NCI-H1436 (cell line): ENCODE data around the gene CACNA2D3.
"Not testable (repeated sequence)": the region's sequence is repeated elsewhere in the genome, so short reads cannot be mapped to it uniquely, and the experiment has no call there.

Experiments
- DNase-seq: peaks from one replicate; lab custom pipeline; 2025; lab: John Stamatoyannopoulos, UW

CACNA2D3 gene

DNA sequence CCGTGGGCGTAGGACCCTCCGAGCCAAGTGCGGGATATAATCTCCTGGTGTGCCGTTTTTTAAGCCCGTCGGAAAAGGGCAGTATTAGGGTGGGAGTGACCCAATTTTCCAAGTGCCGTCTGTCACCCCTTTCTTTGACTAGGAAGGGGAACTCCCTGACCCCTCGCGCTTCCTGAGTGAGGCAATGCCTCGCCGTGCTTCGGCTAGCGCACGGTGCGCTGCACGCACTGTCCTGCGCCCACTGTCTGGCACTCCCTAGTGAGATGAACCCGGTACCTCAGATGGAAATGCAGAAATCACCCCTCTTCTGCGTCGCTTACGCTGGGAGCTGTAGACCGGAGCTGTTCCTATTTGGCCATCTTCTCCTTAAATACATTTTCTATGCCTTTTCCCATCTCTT is 342.2 kb downstream of the CACNA2D3 start:
- not testable (repeated sequence) for DNase-seq

GRCh38 chr3:54476891-54477290 is 354.5 kb downstream of the CACNA2D3 start:
- no peak for DNase-seq

GRCh38 chr3:54481606-54482365 is 359.4 kb downstream of the CACNA2D3 start:
- DNase-seq: no peak

DNA sequence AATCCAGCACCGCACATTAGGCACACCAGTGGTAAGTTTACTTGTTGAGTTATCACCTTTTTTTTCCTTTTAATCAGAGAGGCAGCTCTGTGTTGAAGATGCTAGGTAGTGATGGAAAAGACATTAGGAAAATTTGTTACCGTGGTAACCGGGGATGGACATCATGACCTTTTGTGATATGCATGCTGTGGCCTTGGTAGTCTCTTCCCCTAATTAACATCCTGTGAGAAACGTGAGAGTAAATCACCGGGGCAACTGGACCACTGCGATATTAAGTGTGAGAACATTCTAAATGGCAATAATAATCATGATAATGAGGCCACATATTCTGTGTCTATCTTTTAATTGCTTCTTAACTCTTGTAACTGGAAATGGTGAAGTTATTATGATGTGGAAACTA is 362.0 kb downstream of the CACNA2D3 start:
- DNase-seq: no peak

GRCh38 chr3:54486317-54486716 is 364.0 kb downstream of the CACNA2D3 start:
- no peak for DNase-seq

DNA sequence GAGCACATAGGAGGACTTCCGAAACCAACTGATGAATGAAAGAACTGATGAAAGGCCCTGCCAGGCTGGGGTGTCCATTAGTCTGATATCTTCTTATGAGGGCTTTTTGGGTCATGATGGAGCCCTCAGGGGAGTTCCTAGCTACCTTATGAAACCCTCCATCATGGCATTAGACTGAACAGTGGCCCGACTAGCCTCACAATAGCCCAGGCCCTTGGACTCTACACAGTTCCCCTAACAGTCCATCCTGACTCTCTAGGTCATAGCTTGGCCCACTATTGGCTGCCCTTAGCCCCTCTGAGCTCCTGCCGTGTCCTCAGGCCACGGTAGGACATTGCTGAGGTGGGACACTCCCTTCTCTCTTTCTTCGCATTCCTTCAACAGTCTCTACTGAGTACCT is 365.9 kb downstream of the CACNA2D3 start:
- no peak for DNase-seq

DNA sequence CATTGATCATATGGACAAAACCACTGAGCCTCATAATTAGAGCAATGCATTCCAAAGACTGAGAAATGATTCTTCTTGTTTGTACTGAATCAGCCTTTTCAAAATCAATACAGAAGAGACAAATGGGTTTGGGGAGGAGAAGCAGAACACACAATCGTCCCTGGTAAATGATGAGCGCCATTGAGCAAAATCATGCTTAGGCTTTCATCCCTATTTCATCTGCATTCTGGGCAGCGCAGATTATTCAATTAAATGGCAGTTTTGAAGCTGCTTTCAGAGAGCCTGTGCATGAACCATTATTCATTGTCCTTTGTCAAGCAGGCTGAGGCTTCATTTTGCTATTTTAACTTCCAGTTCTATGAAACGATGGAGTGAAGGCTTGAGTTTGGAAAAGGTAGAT is 371.9 kb downstream of the CACNA2D3 start:
- no peak for DNase-seq

- no peak for DNase-seq
Observed at GRCh38 chr3:54506603-54507002, 384.3 kb downstream of the CACNA2D3 start.

DNA sequence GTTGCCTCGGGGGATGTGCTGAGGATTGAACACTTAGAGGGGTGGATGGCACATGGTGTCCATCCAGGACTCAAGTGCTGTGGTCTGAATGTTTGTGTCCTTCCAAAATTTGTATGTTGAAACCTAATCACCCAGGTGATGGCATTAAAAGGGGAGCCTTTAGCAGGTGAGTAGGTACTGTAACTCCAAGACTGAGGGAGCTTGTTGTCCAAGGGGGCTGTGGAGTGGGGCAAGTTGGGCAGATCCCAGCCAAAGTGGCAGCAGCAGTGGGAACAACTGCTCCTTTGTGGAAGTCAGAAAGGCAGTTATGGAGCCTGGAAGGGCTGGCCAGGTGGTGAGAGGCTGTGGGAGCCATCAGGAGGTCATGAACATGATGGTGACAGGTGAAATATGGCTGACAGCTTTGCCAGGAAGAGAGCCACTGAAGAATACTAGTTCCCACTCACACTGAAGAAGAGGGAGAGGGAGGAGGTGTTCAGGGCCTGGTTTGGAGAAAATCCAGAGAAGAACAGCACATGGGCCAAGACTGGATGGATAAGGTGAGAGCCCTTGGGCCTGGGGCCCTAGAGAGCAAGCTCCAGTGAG is 385.6 kb downstream of the CACNA2D3 start:
- no peak for DNase-seq

- DNase-seq: no peak
Observed at GRCh38 chr3:54510506-54510905, 388.2 kb downstream of the CACNA2D3 start.

GRCh38 chr3:54511766-54512365 is 389.5 kb downstream of the CACNA2D3 start:
- DNase-seq: no peak

GRCh38 chr3:54514006-54514405 is 391.7 kb downstream of the CACNA2D3 start:
- no peak for DNase-seq

GRCh38 chr3:54514416-54514815 is 392.1 kb downstream of the CACNA2D3 start:
- DNase-seq: no peak

- DNase-seq: no peak
Observed at GRCh38 chr3:54515441-54516213, 393.3 kb downstream of the CACNA2D3 start.

- no peak for DNase-seq
Observed at GRCh38 chr3:54517424-54517823, 395.1 kb downstream of the CACNA2D3 start.

GRCh38 chr3:54518011-54518675 is 395.8 kb downstream of the CACNA2D3 start:
- no peak for DNase-seq

DNA sequence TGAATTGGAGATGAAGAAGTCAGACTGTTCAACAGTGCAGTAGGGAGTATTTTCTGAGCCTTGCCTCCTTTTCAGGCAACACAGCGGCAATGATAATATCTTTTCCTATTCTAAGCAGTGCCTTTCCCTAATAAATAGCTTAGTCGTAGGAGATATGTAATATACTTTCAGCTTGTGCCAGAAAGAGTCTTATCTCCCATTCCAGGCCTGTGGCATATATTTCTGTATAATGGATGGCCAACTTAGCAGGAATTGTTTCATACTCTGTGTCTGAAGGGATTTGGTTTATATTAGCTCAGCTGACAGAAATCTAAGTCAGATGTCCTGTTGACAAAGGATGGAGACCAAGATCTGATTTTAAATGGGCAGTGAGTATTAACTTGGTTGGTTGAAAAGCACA is 397.1 kb downstream of the CACNA2D3 start:
- no peak for DNase-seq

DNA sequence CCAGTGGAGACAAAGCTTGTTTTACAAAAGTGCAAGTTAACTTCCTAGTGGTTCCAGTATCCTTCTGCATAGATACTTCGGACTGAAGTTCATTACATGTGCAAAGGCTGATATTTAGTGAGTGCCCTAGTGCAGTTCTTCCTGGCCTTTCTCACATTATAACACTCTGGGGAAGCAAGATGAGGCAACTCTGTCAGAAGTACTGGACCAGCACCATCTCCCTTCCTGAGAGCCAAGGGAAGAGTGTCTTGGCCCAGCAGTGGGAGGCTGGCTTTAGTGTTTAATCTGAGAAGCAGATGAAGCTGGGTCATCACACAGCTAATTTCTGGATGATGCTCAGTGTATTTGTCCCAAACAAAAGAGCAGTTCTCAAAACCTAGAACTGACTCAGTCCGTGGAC is 397.7 kb downstream of the CACNA2D3 start:
- no peak for DNase-seq

DNA sequence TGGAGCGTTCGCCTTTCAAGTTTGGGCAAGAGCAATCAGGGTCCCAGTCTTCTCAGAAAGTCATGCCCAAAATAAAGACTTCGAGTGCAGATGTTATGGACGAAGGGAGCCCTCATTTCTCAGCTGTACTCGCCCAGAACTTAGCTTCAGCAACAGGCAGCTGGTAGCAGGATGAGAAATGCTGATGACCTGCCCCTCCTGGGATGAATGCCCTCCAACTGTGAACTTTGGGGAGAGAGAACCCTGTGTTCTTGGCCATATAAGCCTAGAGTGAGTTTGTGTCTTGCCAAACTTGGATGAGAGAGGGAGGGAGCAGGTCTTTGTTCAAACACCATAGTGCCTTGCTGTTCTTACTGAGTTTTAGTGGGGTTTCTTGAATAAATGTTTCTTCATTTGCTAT is 405.2 kb downstream of the CACNA2D3 start:
- no peak for DNase-seq

- no peak for DNase-seq
Observed at GRCh38 chr3:54527953-54528352, 405.6 kb downstream of the CACNA2D3 start.

DNA sequence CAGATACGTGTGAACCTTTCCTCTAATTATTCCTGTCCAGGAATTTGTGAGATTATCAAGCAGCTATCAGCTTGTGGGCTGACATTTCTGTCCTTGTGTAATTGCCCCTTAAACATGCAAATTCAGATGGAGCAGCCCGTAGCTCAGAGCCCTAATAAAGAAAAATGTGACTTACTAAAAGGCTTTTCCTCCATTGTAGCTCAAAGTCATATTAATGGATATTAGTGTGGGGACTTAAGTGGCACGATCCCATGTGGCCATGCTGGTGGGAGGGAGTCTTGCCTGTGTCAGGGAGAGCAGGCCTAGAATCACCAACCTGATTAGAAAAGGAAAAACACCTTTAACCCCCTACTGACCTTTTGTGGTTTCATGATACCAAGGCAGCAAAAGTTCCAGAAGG is 406.3 kb downstream of the CACNA2D3 start:
- DNase-seq: no peak

DNA sequence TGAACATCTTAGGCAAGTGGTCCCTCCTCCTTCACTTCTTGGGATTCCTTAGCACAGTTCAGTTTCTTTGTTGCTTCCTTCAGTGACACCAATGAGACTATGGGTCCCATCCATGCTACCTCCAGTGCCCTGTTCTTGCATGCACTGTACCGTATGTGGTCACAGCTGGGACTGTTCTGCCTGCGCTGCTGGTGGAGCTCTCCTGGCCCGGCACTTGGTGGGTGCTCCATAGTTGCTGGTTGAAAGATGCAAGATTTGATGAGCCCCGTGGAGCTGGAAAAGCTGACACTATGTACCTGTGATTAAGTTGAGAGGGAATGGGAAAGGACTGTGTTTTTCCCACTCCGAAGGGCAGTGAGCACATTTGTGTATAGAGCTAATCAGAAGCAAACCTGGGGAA is 407.7 kb downstream of the CACNA2D3 start:
- no peak for DNase-seq
